HG02759 (cell line): ENCODE results near the gene TRIM13.
A peak's percentile ranks its signal among the peaks of the same experiment; 100 is the strongest.

Experiments used
- ATAC-seq: cut with Tn5 transposase; IDR thresholded peaks from one replicate; pipeline ENCODE4 v1.9.1; 2021; ENCODE audit warnings: mild to moderate bottlenecking, moderate library complexity; ENCODE audit not compliant: unreplicated experiment

The TRIM13 gene

GRCh38 chr13:49996161-49996915 is 504 bp upstream of the TRIM13 start:
- ATAC-seq = peak; percentile 62

GRCh38 chr13:49997955-49998354 is 1.1 kb downstream of the TRIM13 start:
- ATAC-seq = no peak

- no peak for ATAC-seq
Measured at GRCh38 chr13:49998714-49999624, 2.1 kb downstream of the TRIM13 start.

GRCh38 chr13:50001287-50001686 is 4.4 kb downstream of the TRIM13 start:
- ATAC-seq = no peak

GRCh38 chr13:50006426-50007135 is 9.7 kb downstream of the TRIM13 start:
- ATAC-seq = no peak

- ATAC-seq = no peak
Measured at GRCh38 chr13:50011461-50011860, 14.6 kb downstream of the TRIM13 start.

- no peak for ATAC-seq
Measured at GRCh38 chr13:50012396-50013169, 15.7 kb downstream of the TRIM13 start.

- no peak for ATAC-seq
Measured at GRCh38 chr13:50014386-50014785, 17.5 kb downstream of the TRIM13 start.

- no peak for ATAC-seq
Measured at GRCh38 chr13:50015258-50015657, 18.4 kb downstream of the TRIM13 start, which contains the start of gene KCNRG. KCNRG (plus strand) TSS chr13:50015444; CDS start chr13:50015494, 50 bp downstream.

GRCh38 chr13:50015750-50016149 is 18.9 kb downstream of the TRIM13 start:
- ATAC-seq = no peak

- no peak for ATAC-seq
Measured at GRCh38 chr13:50016444-50016843, 19.6 kb downstream of the TRIM13 start.

- ATAC-seq = no peak
Measured at GRCh38 chr13:50017819-50018218, 21.0 kb downstream of the TRIM13 start.

GRCh38 chr13:50025436-50025835 is 28.6 kb downstream of the TRIM13 start:
- no peak for ATAC-seq

GRCh38 chr13:50026788-50027473 is 30.1 kb downstream of the TRIM13 start:
- peak; percentile 99 for ATAC-seq

GRCh38 chr13:50030315-50030714 is 33.5 kb downstream of the TRIM13 start:
- ATAC-seq = no peak

GRCh38 chr13:50033725-50034124 is 36.9 kb downstream of the TRIM13 start:
- no peak for ATAC-seq

- ATAC-seq = no peak
Measured at GRCh38 chr13:50037788-50038187, 40.9 kb downstream of the TRIM13 start.

GRCh38 chr13:50038266-50038665 is 41.4 kb downstream of the TRIM13 start:
- no peak for ATAC-seq

- no peak for ATAC-seq
Measured at GRCh38 chr13:50052478-50052877, 55.6 kb downstream of the TRIM13 start.

GRCh38 chr13:50053844-50054243 is 57.0 kb downstream of the TRIM13 start:
- no peak for ATAC-seq
